ENCODE data around the gene KRT23. TPM values are rescaled to one million over a fixed set of nuclear protein-coding genes. Genes with fewer than 3 reads are reported as not detected.

Gene KRT23
- total and polyA plus RNA-seq, 10 of the 15 experiments (the other 5 are each of a cell fraction or from before 2014, with no cell fraction given), result not detected

GRCh38 chr17:40986920-40987319, 49.5 kb upstream of the KRT23 start (continued):
- TF ChIP-seq CTCF (IDR thresholded peaks at IDR 0.05 in 2 of 3, conservative IDR thresholded peaks at IDR 0.05 in 1 of 3; ENCODE audit: control insufficient read depth in 2 of 3, extremely low read depth in 1 of 3, insufficient read depth in 1 of 3, low read depth in 3 of 3, low read length in 3 of 3) (no peak), REST (IDR thresholded peaks at IDR 0.05; ENCODE audit: low read depth, low read length) (no peak), MTA2 (IDR thresholded peaks at IDR 0.05; ENCODE audit: low read depth) (no peak), SREBF1 (IDR thresholded peaks at IDR 0.05; ENCODE audit: low read length) (no peak)

GRCh38 chr17:40984226-40984625, 46.8 kb upstream of the KRT23 start, which contains the start of gene KRT40:
Gene KRT40, minus strand, starts transcription at chr17:40984326. Its CDS starts 53 bp downstream, at chr17:40984273.
- Histone ChIP-seq H3K9me3 (replicated peaks; ENCODE audit: control insufficient read depth, insufficient read depth, low read length) (no peaks in the 10 kb centered on the region), H3K79me2 (ENCODE audit: control insufficient read depth, insufficient read depth, low read length) (no peaks in the 10 kb centered on the region), H3K4me2 (ENCODE audit: control insufficient read depth, insufficient read depth) (no peak within 1 kb of the TSS), H3K4me1 (ENCODE audit: control insufficient read depth, insufficient read depth, low read length) (no peaks in the 10 kb centered on the region), H2AFZ (ENCODE audit: control insufficient read depth, low read depth, low read length) (no peak within 1 kb of the TSS), H3K27me3 (replicated peaks in 1 of 2; ENCODE audit: control insufficient read depth in 2 of 2, insufficient read depth in 2 of 2, low read length in 1 of 2) (peaks cover 0 to 4% of the 10 kb centered on the region in 2 experiments; a peak in 1 of 4 replicates), H3K27ac (ENCODE audit: control insufficient read depth, insufficient read depth) (no peak within 1 kb of the TSS), H3K9ac (ENCODE audit: control insufficient read depth, insufficient read depth, low read length) (no peak within 1 kb of the TSS), H3K36me3 (ENCODE audit: control insufficient read depth in 2 of 2, insufficient read depth in 2 of 2, low read length in 1 of 2) (no peaks in the 10 kb centered on the region), H3K4me3 (no peak within 1 kb of the TSS), H4K20me1 (ENCODE audit: control insufficient read depth, insufficient read depth) (no peaks in the 10 kb centered on the region)
- DNase-seq (ENCODE audit: low read depth, low spot score) (no peak), FAIRE-seq (no peak), ATAC-seq (no peak)
- POLR2A ChIA-PET, result no interaction called here
- 29% methylated on average over 3 of the region's 3 CpGs for WGBS (ENCODE audit: insufficient coverage, insufficient replicate concordance, low lambda C conversion rate, missing lambda C conversion rate)
- in situ Hi-C loops (cut with MboI) (no loop called here), intact Hi-C loops (cut with micrococcal nuclease; ENCODE audit: unreplicated experiment) (no loop called here)
- CTCF ChIA-PET, result no interaction called here
- SMC1A ChIA-PET (ENCODE audit: uncharacterized antibody, unreplicated experiment), result interaction anchor here (1.1 kb wide), 1 partner anchor 37 kb away, joined by 3 read pairs; no protein-coding TSS in a partner anchor
- RAD21 ChIA-PET (ENCODE audit: unreplicated experiment), result no interaction called here
- no TSS peak for BruUV-seq (replicated peaks)
- TF ChIP-seq IRF5 (IDR thresholded peaks at IDR 0.05; ENCODE audit: borderline replicate concordance), result no peak
- TF ChIP-seq STAT1 (conservative IDR thresholded peaks at IDR 0.05), result no peak
- TF ChIP-seq FOXK2 (IDR thresholded peaks at IDR 0.05), result no peak
- TF ChIP-seq KAT2A (conservative IDR thresholded peaks at IDR 0.05; ENCODE audit: control insufficient read depth, low read depth, low read length), result no peak
- TF ChIP-seq MEF2A (IDR thresholded peaks at IDR 0.05; ENCODE audit: insufficient read depth, low read depth, low read length), result no peak
- no peak for TF ChIP-seq USF2 (IDR thresholded peaks at IDR 0.05; ENCODE audit: borderline replicate concordance, low read depth, low read length)
- no peak for TF ChIP-seq ZSCAN29 (IDR thresholded peaks at IDR 0.05)
- no peak for TF ChIP-seq ATF7 (IDR thresholded peaks at IDR 0.05; ENCODE audit: low read depth)
- TF ChIP-seq RELA (IDR thresholded peaks at IDR 0.05; ENCODE audit: borderline replicate concordance, partially characterized antibody), result no peak

Measured in GM12878 (cell line).